Natural killer cell (primary cell): ENCODE measurements around the gene MCF2L. TPM values are rescaled to one million over a fixed set of nuclear protein-coding genes. Genes with fewer than 3 reads are reported as not detected.

Experiments used
- ATAC-seq, 3 donors: fragments of 150-1000 bp in 2 of 3; fragments of 200-7000 bp in 1 of 3; cut with Tn5 transposase; 1 replicate in 1 of 3; 2 replicates in 2 of 3; pipeline ENCODE4 v1.10.0; 2021; ENCODE audit warnings: mild to moderate bottlenecking in 2 of 3, moderate library complexity in 2 of 3
- DNase-seq, 2 donors: peaks; one replicate each; pipeline versions ENCODE4 v3.0.0 to v3.0.0-alpha.2; 2013 to 2021; ENCODE audit warnings: mixed read lengths in 1 of 2
- H3K27ac ChIP-seq: one replicate; pipeline ENCODE4 v1.5.1; 2013; ENCODE audit warnings: mild to moderate bottlenecking, low read length
- H3K27me3 ChIP-seq: one replicate; pipeline ENCODE4 v1.6.1; 2013; ENCODE audit warnings: low read length; ENCODE audit not compliant: control insufficient read depth, insufficient read depth
- H3K36me3 ChIP-seq: one replicate; pipeline ENCODE4 v1.6.1; 2013; ENCODE audit warnings: low read length; ENCODE audit not compliant: control insufficient read depth, insufficient read depth
- H3K4me1 ChIP-seq: one replicate; pipeline ENCODE4 v1.6.1; 2013; ENCODE audit warnings: low read length; ENCODE audit not compliant: control insufficient read depth, insufficient read depth
- H3K4me3 ChIP-seq: one replicate; pipeline ENCODE4 v1.5.1; 2013; ENCODE audit warnings: low read length
- H3K9me3 ChIP-seq: one replicate; pipeline ENCODE4 v1.6.1; 2013; ENCODE audit warnings: low read length; ENCODE audit not compliant: control insufficient read depth, insufficient read depth
- H3K27ac Mint-ChIP-seq, 2 donors: one replicate each; pipeline ENCODE4 v1.8.0; 2022; ENCODE audit warnings: mild to moderate bottlenecking in 2 of 2, mixed read lengths in 2 of 2, moderate library complexity in 1 of 2
- H3K27me3 Mint-ChIP-seq, 2 donors: one replicate each; pipeline ENCODE4 v1.8.0; 2022; ENCODE audit warnings: low read depth in 2 of 2, mixed read lengths in 2 of 2
- H3K36me3 Mint-ChIP-seq: one replicate; pipeline ENCODE4 v1.8.0; 2022; ENCODE audit warnings: mixed read lengths
- H3K4me1 Mint-ChIP-seq, 2 donors: one replicate each; pipeline ENCODE4 v1.8.0; 2022; ENCODE audit warnings: mixed read lengths in 2 of 2
- H3K4me3 Mint-ChIP-seq: one replicate; pipeline ENCODE4 v1.8.0; 2022; ENCODE audit warnings: mild to moderate bottlenecking, moderate library complexity, mixed read lengths
- H3K9me3 Mint-ChIP-seq, 2 donors: one replicate each; pipeline ENCODE4 v1.8.0; 2022; ENCODE audit warnings: mixed read lengths in 2 of 2
- WGBS: methylation state at CpG from one replicate; pipeline ENCODE4 v1.1.7; 2013; ENCODE audit warnings: missing lambda C conversion rate; ENCODE audit not compliant: insufficient coverage; 5-methylcytosine and 5-hydroxymethylcytosine counted together
- intact Hi-C: fragments of 100-400 bp; cut with micrococcal nuclease; formaldehyde crosslinking; loops from one replicate; pipeline ENCODE4 v1.14.2; 2022
- total RNA-seq, 4 donors: library from RNA; stranded (reverse); fragments of 120-200 nt in 1 of 4; gene quantifications; one replicate each; pipeline versions ENCODE4 v1.2.3 to v1.2.4, GENCODE V29; 2013 to 2022
- TF ChIP-seq, protein P1 (sequence below): fragments of 200-600 bp; IDR thresholded peaks from one replicate; pipeline ENCODE4 v1.8.0; 2022; ENCODE audit warnings: antibody characterized with exemption

Gene MCF2L
- total RNA-seq, 3 donors from 2014 or later (not counting 1 experiment from before 2014, with no cell fraction given) = 1.7 to 3.0 (median 3.0) TPM

DNA sequence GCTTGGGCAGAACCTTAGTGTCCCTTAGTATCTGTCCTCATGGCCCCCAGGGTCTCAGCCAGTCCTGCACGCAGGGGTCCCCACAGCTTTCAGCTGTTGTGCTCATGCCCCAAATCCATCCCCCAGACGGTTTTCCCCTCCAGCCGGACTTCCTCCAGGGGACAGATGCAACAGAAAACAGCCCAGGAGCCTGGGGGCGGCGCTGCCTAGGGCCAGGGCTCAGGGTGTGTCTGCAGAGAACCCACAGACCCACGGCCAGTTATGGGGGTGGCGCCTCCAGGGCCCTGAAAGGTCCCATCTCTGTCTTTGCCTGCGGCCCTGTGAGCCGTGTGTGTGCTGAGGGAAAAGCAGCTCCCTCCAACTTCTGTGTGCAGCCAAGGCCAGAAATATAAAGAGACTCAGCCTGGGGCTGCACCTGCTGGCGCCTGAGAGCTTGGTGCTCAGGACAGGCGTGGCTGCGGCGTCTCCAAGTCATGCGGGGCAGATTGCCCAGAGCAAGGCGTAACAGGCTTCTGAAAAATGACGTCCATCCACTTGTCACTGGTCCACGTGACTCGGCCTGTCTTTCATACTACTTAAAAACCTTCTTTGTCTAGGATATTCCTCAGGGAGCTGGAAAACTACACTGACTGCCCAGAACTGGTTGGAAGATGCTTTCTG is 114.5 kb downstream of the MCF2L start:
- Histone ChIP-seq H3K4me3 (no peak overlapping the region), H3K9me3 (no peaks in the 10 kb centered on the region), H3K27me3 (no peaks in the 10 kb centered on the region), H3K4me1 (no peaks in the 10 kb centered on the region), H3K36me3 (no peaks in the 10 kb centered on the region), H3K27ac (no peak overlapping the region)
- Mint-ChIP-seq H3K4me3 (no peak overlapping the region), H3K27ac (no peak overlapping the region), H3K4me1 (no peaks in the 10 kb centered on the region), H3K27me3 (no peaks in the 10 kb centered on the region), H3K9me3 (no peaks in the 10 kb centered on the region), H3K36me3 (no peaks in the 10 kb centered on the region)
- ATAC-seq = no peak
- TF ChIP-seq, protein P1, sequence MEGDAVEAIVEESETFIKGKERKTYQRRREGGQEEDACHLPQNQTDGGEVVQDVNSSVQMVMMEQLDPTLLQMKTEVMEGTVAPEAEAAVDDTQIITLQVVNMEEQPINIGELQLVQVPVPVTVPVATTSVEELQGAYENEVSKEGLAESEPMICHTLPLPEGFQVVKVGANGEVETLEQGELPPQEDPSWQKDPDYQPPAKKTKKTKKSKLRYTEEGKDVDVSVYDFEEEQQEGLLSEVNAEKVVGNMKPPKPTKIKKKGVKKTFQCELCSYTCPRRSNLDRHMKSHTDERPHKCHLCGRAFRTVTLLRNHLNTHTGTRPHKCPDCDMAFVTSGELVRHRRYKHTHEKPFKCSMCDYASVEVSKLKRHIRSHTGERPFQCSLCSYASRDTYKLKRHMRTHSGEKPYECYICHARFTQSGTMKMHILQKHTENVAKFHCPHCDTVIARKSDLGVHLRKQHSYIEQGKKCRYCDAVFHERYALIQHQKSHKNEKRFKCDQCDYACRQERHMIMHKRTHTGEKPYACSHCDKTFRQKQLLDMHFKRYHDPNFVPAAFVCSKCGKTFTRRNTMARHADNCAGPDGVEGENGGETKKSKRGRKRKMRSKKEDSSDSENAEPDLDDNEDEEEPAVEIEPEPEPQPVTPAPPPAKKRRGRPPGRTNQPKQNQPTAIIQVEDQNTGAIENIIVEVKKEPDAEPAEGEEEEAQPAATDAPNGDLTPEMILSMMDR = no peak
- no peak for DNase-seq
- WGBS = 90% methylated on average over 18 of the region's 18 CpGs
- intact Hi-C loops = no loop called here

DNA sequence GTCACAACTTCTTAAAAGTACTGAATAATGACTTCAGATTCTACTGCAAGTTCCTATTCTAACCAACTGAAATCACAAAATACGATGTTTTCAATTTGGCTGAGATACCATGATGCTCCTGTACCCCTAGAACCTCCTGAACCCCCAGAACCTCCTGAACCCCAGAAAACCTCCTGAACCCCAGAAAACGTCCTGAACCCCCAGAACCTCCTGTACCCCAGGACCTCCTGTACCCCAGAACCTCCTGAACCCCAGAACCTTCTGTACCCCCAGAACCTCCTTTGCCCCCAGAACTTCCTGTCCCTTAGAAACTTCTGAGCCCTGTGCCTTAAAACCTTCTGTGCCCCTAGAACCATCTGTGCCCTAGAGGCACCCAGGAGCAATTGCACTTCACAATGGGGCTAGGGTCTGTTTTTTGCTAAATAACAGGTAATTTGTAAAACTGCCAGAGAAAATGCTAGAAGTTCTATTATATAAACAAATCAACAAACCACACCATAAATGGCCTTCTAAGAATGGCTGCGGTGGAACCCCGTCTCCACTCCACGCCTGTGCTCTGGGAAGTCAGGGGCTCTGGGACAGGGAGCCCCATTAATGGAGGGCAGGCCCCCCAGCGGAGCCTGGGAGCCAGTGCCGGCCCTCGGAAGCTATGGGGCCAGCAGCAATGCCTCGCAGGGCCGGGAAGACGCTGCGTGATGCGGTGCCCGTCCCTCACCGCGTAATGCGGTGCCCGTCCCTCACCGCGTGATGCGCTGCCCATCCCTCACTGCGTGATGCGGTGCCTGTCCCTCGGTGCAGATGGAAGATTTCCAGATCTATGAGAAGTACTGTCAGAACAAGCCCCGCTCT is 115.3 kb downstream of the MCF2L start:
- no peaks in the 10 kb centered on the region for H3K9me3 Mint-ChIP-seq
- DNase-seq = no peak
- Histone ChIP-seq H3K27me3 (no peaks in the 10 kb centered on the region), H3K9me3 (no peaks in the 10 kb centered on the region), H3K27ac (no peak overlapping the region), H3K4me1 (no peaks in the 10 kb centered on the region), H3K4me3 (no peak overlapping the region), H3K36me3 (no peaks in the 10 kb centered on the region)
- no peaks in the 10 kb centered on the region for H3K36me3 Mint-ChIP-seq
- WGBS = 96% methylated on average over 25 of the region's 25 CpGs
- TF ChIP-seq, protein P1 = no peak
- no peaks in the 10 kb centered on the region for H3K4me1 Mint-ChIP-seq
- intact Hi-C loops = no loop called here
- no peak for ATAC-seq
- H3K27ac Mint-ChIP-seq = no peak overlapping the region
- H3K4me3 Mint-ChIP-seq = no peak overlapping the region
- no peaks in the 10 kb centered on the region for H3K27me3 Mint-ChIP-seq

DNA sequence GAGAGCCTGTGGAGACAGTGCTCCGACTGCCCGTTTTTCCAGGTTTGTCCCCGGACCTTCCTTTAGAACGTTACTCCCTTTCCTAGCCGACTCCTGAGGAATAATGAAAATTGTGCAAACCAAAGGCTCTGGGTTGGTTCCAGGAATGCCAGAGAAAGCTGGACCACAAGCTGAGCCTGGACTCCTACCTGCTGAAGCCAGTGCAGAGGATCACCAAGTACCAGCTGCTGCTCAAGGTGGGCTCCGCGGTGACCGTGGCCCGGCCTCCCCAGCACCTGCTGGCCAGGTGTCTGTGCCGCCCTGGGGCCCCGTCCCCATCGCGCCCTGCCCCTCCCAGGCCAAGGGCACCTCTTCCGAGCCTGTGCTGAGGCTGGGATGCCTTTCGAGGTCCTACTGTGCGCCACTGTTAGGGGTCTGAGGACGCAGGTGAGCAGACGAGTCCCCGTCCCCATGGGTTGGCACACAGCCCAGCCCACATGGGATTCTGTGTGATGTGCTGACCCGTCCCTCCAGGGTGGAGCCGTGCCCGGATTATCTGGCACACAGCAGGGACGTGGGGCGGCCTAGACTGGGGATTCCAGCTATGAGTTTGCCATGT is 116.0 kb downstream of the MCF2L start:
- Mint-ChIP-seq H3K4me1 (no peaks in the 10 kb centered on the region), H3K36me3 (no peaks in the 10 kb centered on the region), H3K4me3 (no peak overlapping the region), H3K9me3 (no peaks in the 10 kb centered on the region), H3K27ac (no peak overlapping the region), H3K27me3 (no peaks in the 10 kb centered on the region)
- Histone ChIP-seq H3K27ac (no peak overlapping the region), H3K9me3 (no peaks in the 10 kb centered on the region), H3K27me3 (no peaks in the 10 kb centered on the region), H3K36me3 (no peaks in the 10 kb centered on the region), H3K4me3 (no peak overlapping the region), H3K4me1 (no peaks in the 10 kb centered on the region)
- WGBS = 92% methylated on average over 24 of the region's 24 CpGs
- ATAC-seq (no peak), DNase-seq (no peak)
- TF ChIP-seq, protein P1 = no peak
- intact Hi-C loops = no loop called here
